SK-N-SH (cell line): ENCODE results near the gene ASPDH. TPM values are rescaled to one million over a fixed set of nuclear protein-coding genes. Genes with fewer than 3 reads are reported as not detected.

ENCODE experiments used
- CTCF ChIA-PET: fragments of 300-600, 350-600 bp; formaldehyde crosslinking; extraction: SDS; loops from one replicate; lab custom pipeline; 2021; lab: Yijun Ruan, JAX
- POLR2A ChIA-PET: fragments of 350-600 bp; sonication (Branson Sonifier 250); formaldehyde crosslinking; extraction: SDS; loops from one replicate; lab custom pipeline; 2020; ENCODE audit warnings: antibody characterized with exemption, inconsistent platforms; lab: Yijun Ruan, JAX
- DNase-seq: peaks from one replicate; pipeline ENCODE4 v3.0.0; 2012
- H2AFZ ChIP-seq: fragments of 200-600 bp; sonication (generic); 2 replicates; pipeline ENCODE4 v1.8.1; 2016; ENCODE audit warnings: antibody characterized with exemption, mild to moderate bottlenecking, low read depth
- H3F3A ChIP-seq: fragments of 200-600 bp; sonication (generic); replicated peaks from 2 replicates; pipeline ENCODE3; 2016; ENCODE audit warnings: antibody characterized with exemption, mild to moderate bottlenecking; ENCODE audit not compliant: insufficient read depth
- H3K27ac ChIP-seq, 2 experiments: fragments of 200-500 bp in 1 of 2; fragments of 200-600 bp in 1 of 2; sonication (Bioruptor generic) in 1 of 2; sonication (generic), shearing (Covaris generic) in 1 of 2; 2 replicates each; pipeline versions ENCODE4 v1.5.1 to v1.6.1; 2014 to 2016; ENCODE audit warnings: low read depth in 2 of 2, inconsistent platforms in 1 of 2, low read length in 1 of 2, mild to moderate bottlenecking in 1 of 2, mixed read lengths in 1 of 2
- H3K27me3 ChIP-seq: fragments of 200-600 bp; sonication (generic), shearing (Covaris generic); 2 replicates; pipeline ENCODE4 v1.6.1; 2016; ENCODE audit warnings: mixed run types; ENCODE audit not compliant: insufficient read depth
- H3K36me3 ChIP-seq, 2 experiments: fragments of 200-500 bp in 1 of 2; fragments of 200-600 bp in 1 of 2; sonication (Bioruptor generic) in 1 of 2; sonication (generic) in 1 of 2; replicated peaks in 1 of 2; 2 replicates each; pipeline versions ENCODE3 to v1.5.1; 2014 to 2016; ENCODE audit warnings: low read length in 1 of 2, mild to moderate bottlenecking in 1 of 2; ENCODE audit not compliant: insufficient read depth in 2 of 2, control insufficient read depth in 1 of 2
- H3K4me1 ChIP-seq, 2 experiments: fragments of 200-500 bp in 1 of 2; fragments of 200-600 bp in 1 of 2; sonication (Bioruptor generic) in 1 of 2; sonication (generic), shearing (Covaris generic) in 1 of 2; 2 replicates each; pipeline versions ENCODE4 v1.5.1 to v1.6.1; 2014 to 2016; ENCODE audit warnings: low read depth in 1 of 2, low read length in 1 of 2, mixed run types in 1 of 2; ENCODE audit not compliant: insufficient read depth in 2 of 2, control insufficient read depth in 1 of 2
- H3K4me2 ChIP-seq: fragments of 200-600 bp; sonication (generic), shearing (Covaris generic); 2 replicates; pipeline ENCODE4 v1.6.1; 2017; ENCODE audit warnings: mixed run types
- H3K4me3 ChIP-seq, 2 experiments: fragments of 200-500 bp in 1 of 2; fragments of 200-600 bp in 1 of 2; sonication (Bioruptor generic) in 1 of 2; sonication (generic), shearing (Covaris generic) in 1 of 2; 2 replicates each; pipeline versions ENCODE4 v1.5.1 to v1.8.1; 2014 to 2016; ENCODE audit warnings: low read depth in 2 of 2, inconsistent platforms in 1 of 2, low read length in 1 of 2, mild to moderate bottlenecking in 1 of 2, mixed read lengths in 1 of 2, moderate library complexity in 1 of 2
- H3K79me2 ChIP-seq: fragments of 200-600 bp; sonication (generic); 2 replicates; pipeline ENCODE4 v1.8.1; 2017; ENCODE audit warnings: mild to moderate bottlenecking; ENCODE audit not compliant: insufficient read depth
- H3K9ac ChIP-seq: fragments of 200-600 bp; sonication (generic); 2 replicates; pipeline ENCODE4 v1.6.1; 2017; ENCODE audit warnings: mixed run types
- H3K9me2 ChIP-seq: fragments of 200-600 bp; sonication (generic); 2 replicates; pipeline ENCODE4 v1.6.1; 2017; ENCODE audit warnings: mixed run types
- H3K9me3 ChIP-seq: fragments of 200-600 bp; sonication (generic); 2 replicates; pipeline ENCODE4 v1.6.1; 2017; ENCODE audit warnings: mixed run types, mild to moderate bottlenecking, moderate library complexity
- H4K20me1 ChIP-seq: fragments of 200-600 bp; sonication (generic); 2 replicates; pipeline ENCODE4 v1.6.1; 2017; ENCODE audit warnings: mild to moderate bottlenecking, mixed run types; ENCODE audit not compliant: insufficient read depth
- EZH2phosphoT487 ChIP-seq: fragments of 200-600 bp; sonication (generic); IDR thresholded peaks from 2 replicates; pipeline ENCODE4 v1.6.1; 2017; ENCODE audit warnings: low read depth, mixed run types, mild to moderate bottlenecking, antibody characterized with exemption, moderate library complexity, borderline replicate concordance
- FOSL2 ChIP-seq: IDR thresholded peaks from 2 replicates; pipeline ENCODE4 v1.4.0; 2012; ENCODE audit warnings: low read depth, mild to moderate bottlenecking, moderate library complexity, borderline replicate concordance
- FOXJ3 ChIP-seq: sonication (generic); formaldehyde crosslinking; IDR thresholded peaks from 2 replicates; pipeline ENCODE4 v1.5.1; 2020; ENCODE audit warnings: mild to moderate bottlenecking, missing genetic modification reagents
- GABPA ChIP-seq: IDR thresholded peaks from 2 replicates; pipeline ENCODE4 v1.4.0; 2012; ENCODE audit warnings: low read depth, mild to moderate bottlenecking
- GATA2 ChIP-seq: sonication (generic); formaldehyde crosslinking; IDR thresholded peaks from 2 replicates; pipeline ENCODE4 v1.5.0; 2020; ENCODE audit warnings: mild to moderate bottlenecking, missing genetic modification reagents
- RAD21 ChIP-seq: IDR thresholded peaks from 2 replicates; pipeline ENCODE4 v1.6.1; 2012; ENCODE audit warnings: mild to moderate bottlenecking, low read length
- RFX5 ChIP-seq: IDR thresholded peaks from 2 replicates; pipeline ENCODE4 v1.6.1; 2012; ENCODE audit warnings: mild to moderate bottlenecking, improper control_type of control experiment, low read length
- SIN3A ChIP-seq: IDR thresholded peaks from 2 replicates; pipeline ENCODE4 v1.6.1; 2012; ENCODE audit warnings: low read depth, mild to moderate bottlenecking, low read length, moderate library complexity, borderline replicate concordance
- TAF1 ChIP-seq: IDR thresholded peaks from 2 replicates; pipeline ENCODE4 v1.6.1; 2012; ENCODE audit warnings: low read depth, mild to moderate bottlenecking, low read length, moderate library complexity, borderline replicate concordance
- YY1 ChIP-seq: IDR thresholded peaks from 2 replicates; pipeline ENCODE4 v1.4.0; 2012; ENCODE audit warnings: low read depth, mild to moderate bottlenecking
- WGBS: methylation state at CpG from one replicate; pipeline ENCODE4 v1.1.6; 2017; ENCODE audit warnings: low lambda C conversion rate; 5-methylcytosine and 5-hydroxymethylcytosine counted together
- polyA plus RNA-seq, 3 experiments: library from polyadenylated mRNA; depleted of rRNA; stranded (reverse); fragments of >200 nt; gene quantifications; 2 replicates each; pipeline ENCODE4 v1.2.3, GENCODE V29; 2012
- TF ChIP-seq, protein P1 (sequence below): fragments of 200-600 bp; sonication (generic); IDR thresholded peaks from 2 replicates; pipeline ENCODE4 v1.6.1; 2017; ENCODE audit warnings: antibody characterized with exemption, mild to moderate bottlenecking, moderate library complexity
- TF ChIP-seq, protein P2 (sequence below): IDR thresholded peaks from 2 replicates; pipeline ENCODE4; 2012
- TF ChIP-seq, protein P3 (sequence below): IDR thresholded peaks from 2 replicates; pipeline ENCODE4 v1.4.0; 2012; ENCODE audit warnings: low read depth, borderline replicate concordance
- TF ChIP-seq, protein P4 (sequence below): IDR thresholded peaks from 2 replicates; pipeline ENCODE4 v1.4.0; 2012; ENCODE audit warnings: low read depth

Gene ASPDH
- polyA plus RNA-seq, 1 of the 3 experiments (the other 2 are of a cell fraction), result 0.07 TPM

DNA sequence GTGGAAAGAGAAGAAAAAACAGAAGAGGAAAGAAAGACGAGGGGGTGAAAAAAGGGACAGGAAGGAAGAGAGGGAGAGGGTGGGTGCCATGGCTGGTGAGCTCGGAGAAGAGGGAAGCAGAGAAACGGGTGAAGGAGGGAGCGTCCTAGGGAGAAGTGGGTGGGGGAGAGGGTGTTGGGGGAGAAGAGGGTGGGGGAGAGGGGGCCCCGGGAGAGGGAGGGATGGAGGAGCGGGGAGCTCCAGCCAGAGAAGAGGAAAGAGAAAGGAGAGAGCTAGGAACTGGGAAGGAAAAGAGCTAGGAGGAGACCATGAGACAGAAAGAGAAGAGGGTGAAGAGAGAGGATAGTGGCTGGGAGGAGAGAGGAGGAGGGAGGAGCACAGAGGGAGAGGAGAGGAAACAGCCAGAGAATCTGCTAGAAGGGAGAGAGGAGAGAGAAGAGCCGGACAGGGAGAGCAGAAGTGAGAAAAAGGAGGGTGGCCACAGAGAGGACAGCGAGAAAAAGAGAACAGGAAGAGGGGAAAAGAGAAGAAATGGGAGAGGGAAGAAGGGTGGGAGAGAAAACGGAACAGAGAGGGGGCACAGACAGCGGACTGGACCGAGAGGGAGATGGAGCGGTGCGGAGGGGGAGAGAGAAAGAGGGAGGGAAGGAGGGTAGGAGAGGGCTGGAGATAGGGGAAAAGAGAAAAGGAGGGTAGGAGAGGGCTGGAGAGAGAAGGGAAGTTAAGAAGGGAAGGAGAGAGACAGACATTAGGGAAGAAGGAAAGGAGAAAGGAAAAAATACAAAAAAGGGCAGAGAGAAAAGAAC, 25.1 kb downstream of the ASPDH start:
- ChIA-PET POLR2A (no interaction called here), CTCF (interaction anchor here (2.6 to 3.1 kb wide), 2 partner anchors 12 to 68 kb away, joined by 8 to 9 read pairs; no protein-coding TSS in a partner anchor)
- no peaks in the 10 kb centered on the region for H3K79me2 ChIP-seq
- WGBS, result 40% methylated on average over 13 of the region's 13 CpGs
- TF ChIP-seq RAD21 (no peak), GABPA (no peak), GATA2 (CRISPR knock-in tag) (no peak), TAF1 (no peak), SIN3A (no peak), FOXJ3 (CRISPR knock-in tag) (no peak), EZH2phosphoT487 (no peak), RFX5 (no peak), YY1 (no peak), FOSL2 (no peak)
- TF ChIP-seq, protein P1, sequence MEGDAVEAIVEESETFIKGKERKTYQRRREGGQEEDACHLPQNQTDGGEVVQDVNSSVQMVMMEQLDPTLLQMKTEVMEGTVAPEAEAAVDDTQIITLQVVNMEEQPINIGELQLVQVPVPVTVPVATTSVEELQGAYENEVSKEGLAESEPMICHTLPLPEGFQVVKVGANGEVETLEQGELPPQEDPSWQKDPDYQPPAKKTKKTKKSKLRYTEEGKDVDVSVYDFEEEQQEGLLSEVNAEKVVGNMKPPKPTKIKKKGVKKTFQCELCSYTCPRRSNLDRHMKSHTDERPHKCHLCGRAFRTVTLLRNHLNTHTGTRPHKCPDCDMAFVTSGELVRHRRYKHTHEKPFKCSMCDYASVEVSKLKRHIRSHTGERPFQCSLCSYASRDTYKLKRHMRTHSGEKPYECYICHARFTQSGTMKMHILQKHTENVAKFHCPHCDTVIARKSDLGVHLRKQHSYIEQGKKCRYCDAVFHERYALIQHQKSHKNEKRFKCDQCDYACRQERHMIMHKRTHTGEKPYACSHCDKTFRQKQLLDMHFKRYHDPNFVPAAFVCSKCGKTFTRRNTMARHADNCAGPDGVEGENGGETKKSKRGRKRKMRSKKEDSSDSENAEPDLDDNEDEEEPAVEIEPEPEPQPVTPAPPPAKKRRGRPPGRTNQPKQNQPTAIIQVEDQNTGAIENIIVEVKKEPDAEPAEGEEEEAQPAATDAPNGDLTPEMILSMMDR, result no peak
- TF ChIP-seq, protein P2, sequence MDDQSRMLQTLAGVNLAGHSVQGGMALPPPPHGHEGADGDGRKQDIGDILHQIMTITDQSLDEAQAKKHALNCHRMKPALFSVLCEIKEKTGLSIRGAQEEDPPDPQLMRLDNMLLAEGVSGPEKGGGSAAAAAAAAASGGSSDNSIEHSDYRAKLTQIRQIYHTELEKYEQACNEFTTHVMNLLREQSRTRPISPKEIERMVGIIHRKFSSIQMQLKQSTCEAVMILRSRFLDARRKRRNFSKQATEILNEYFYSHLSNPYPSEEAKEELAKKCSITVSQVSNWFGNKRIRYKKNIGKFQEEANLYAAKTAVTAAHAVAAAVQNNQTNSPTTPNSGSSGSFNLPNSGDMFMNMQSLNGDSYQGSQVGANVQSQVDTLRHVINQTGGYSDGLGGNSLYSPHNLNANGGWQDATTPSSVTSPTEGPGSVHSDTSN, result no peak
- TF ChIP-seq, protein P3, sequence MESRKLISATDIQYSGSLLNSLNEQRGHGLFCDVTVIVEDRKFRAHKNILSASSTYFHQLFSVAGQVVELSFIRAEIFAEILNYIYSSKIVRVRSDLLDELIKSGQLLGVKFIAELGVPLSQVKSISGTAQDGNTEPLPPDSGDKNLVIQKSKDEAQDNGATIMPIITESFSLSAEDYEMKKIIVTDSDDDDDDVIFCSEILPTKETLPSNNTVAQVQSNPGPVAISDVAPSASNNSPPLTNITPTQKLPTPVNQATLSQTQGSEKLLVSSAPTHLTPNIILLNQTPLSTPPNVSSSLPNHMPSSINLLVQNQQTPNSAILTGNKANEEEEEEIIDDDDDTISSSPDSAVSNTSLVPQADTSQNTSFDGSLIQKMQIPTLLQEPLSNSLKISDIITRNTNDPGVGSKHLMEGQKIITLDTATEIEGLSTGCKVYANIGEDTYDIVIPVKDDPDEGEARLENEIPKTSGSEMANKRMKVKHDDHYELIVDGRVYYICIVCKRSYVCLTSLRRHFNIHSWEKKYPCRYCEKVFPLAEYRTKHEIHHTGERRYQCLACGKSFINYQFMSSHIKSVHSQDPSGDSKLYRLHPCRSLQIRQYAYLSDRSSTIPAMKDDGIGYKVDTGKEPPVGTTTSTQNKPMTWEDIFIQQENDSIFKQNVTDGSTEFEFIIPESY, result no peak
- TF ChIP-seq, protein P4, sequence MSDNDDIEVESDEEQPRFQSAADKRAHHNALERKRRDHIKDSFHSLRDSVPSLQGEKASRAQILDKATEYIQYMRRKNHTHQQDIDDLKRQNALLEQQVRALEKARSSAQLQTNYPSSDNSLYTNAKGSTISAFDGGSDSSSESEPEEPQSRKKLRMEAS, result no peak
- no peaks in the 10 kb centered on the region for H3K9me2 ChIP-seq
- H3K27me3 ChIP-seq, result peaks cover 5% of the 10 kb centered on the region; the same call in 1 of the 2 replicates
- H3K36me3 ChIP-seq, result peaks cover 0 to 3% of the 10 kb centered on the region in 2 experiments
- H3K9ac ChIP-seq, result no peak overlapping the region
- H3K4me3 ChIP-seq, result no peak overlapping the region
- DNase-seq, result no peak
- H3K27ac ChIP-seq, result no peak overlapping the region
- no peaks in the 10 kb centered on the region; the same call in 1 of the 2 replicates for H3K9me3 ChIP-seq
- H3K4me1 ChIP-seq, result peaks cover 0 to 3% of the 10 kb centered on the region in 2 experiments; a peak in 1 of 4 replicates
- H3F3A ChIP-seq, result no peaks in the 10 kb centered on the region
- no peak overlapping the region for H3K4me2 ChIP-seq
- H2AFZ ChIP-seq, result no peak overlapping the region
- H4K20me1 ChIP-seq, result no peaks in the 10 kb centered on the region
